Nephron progenitor cell (in vitro differentiated cells): ENCODE measurements around the gene CDH15.

Experiments
- DNase-seq: peaks from one replicate; pipeline ENCODE4 v3.0.0; 2021
- H3K27ac Mint-ChIP-seq: 2 replicates; pipeline ENCODE4 v1.8.0; 2021; ENCODE audit warnings: mild to moderate bottlenecking, moderate library complexity, mixed read lengths
- H3K27me3 Mint-ChIP-seq: 2 replicates; pipeline ENCODE4 v1.8.0; 2021; ENCODE audit warnings: mild to moderate bottlenecking, low read depth, mixed read lengths; ENCODE audit not compliant: poor library complexity
- H3K36me3 Mint-ChIP-seq: 2 replicates; pipeline ENCODE4 v1.8.0; 2021; ENCODE audit warnings: low read depth, mixed read lengths
- H3K4me1 Mint-ChIP-seq: 2 replicates; pipeline ENCODE4 v1.8.0; 2021; ENCODE audit warnings: mixed read lengths
- H3K4me3 Mint-ChIP-seq: 2 replicates; pipeline ENCODE4 v1.8.0; 2021; ENCODE audit warnings: mild to moderate bottlenecking, moderate library complexity, mixed read lengths
- H3K9me3 Mint-ChIP-seq: 2 replicates; pipeline ENCODE4 v1.8.0; 2021; ENCODE audit warnings: mild to moderate bottlenecking, moderate library complexity, mixed read lengths
- TF ChIP-seq, protein P1 (sequence below): fragments of 200-600 bp; sonication (generic); IDR thresholded peaks from 2 replicates; pipeline ENCODE4 v1.5.0; 2021; ENCODE audit warnings: antibody characterized with exemption

The CDH15 gene

DNA sequence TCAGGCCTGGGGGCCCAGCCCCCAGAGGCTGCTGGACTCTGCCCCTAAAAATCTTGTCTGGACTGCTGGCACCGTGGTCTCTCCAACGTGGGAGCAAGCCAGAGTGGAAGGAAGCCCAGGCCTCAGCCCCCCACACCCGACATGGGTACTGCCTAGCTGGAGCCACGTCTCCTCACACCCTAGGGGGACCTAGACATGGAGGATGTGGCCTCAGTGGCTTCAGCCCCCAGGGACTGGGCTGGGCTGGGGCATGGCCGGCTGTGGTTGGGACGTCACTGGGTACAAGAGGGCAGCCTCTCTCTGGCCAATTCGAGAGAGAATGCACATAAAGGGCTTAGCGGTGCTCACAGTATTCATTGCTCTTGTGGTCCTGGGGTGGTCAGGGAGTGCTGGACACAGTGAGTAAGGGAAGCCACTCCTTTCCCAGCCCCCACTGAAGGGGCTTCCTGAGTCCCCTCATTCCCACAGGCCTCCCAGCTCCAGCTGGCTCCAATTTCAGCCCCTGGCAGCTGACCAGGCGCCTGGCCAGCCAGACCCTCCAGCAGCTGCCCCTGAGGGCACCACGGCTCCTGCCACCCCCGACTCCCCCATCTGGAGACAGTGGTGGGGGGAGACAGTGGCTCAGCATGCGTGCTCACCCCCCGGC is 1.1 kb downstream of the CDH15 start:
- Mint-ChIP-seq H3K4me3 (peak overlapping the region; percentile 42), H3K27me3 (peaks cover 41% of the 10 kb centered on the region), H3K4me1 (peaks cover 39% of the 10 kb centered on the region), H3K9me3 (no peaks in the 10 kb centered on the region), H3K36me3 (no peaks in the 10 kb centered on the region), H3K27ac (no peak overlapping the region)
- TF ChIP-seq, protein P1, sequence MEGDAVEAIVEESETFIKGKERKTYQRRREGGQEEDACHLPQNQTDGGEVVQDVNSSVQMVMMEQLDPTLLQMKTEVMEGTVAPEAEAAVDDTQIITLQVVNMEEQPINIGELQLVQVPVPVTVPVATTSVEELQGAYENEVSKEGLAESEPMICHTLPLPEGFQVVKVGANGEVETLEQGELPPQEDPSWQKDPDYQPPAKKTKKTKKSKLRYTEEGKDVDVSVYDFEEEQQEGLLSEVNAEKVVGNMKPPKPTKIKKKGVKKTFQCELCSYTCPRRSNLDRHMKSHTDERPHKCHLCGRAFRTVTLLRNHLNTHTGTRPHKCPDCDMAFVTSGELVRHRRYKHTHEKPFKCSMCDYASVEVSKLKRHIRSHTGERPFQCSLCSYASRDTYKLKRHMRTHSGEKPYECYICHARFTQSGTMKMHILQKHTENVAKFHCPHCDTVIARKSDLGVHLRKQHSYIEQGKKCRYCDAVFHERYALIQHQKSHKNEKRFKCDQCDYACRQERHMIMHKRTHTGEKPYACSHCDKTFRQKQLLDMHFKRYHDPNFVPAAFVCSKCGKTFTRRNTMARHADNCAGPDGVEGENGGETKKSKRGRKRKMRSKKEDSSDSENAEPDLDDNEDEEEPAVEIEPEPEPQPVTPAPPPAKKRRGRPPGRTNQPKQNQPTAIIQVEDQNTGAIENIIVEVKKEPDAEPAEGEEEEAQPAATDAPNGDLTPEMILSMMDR, result no peak
- DNase-seq, result no peak

DNA sequence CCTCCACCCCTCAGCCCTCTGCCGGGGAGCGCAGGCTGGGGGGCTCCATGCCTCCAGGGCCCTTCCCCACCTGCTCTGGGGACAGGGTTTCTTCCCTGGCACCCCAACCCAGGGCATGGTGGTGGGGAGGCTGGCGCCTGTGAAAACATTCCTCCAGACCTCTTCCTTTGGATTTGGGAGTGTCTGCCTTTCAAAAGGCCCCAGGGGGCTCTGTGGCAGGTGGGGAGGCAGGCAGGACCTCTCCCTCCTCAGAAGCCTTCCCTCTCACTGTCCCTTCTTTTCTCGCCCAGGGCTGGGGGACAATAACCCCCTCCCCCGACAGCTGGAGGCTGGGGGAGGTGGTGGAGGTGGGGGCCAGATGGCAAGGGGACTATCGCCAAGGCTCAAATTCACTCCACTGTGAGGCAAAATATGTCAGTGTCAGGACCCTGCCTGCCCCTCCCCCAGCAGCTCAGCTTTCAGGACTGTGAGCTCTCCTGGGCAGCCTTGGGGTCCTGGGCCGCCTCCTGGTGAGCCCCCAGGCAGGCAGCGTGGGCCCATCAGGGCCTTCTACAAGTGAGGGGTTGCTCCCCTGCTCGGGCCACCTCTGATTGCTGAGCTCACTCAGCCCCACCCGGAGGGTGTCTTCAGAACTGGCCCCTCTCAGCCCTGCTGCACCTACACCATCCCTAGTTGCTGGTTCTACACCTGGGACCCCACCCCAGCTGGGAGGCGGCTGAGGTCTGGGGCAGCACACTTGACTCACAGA is 1.8 kb downstream of the CDH15 start:
- peaks cover 35% of the 10 kb centered on the region for H3K4me1 Mint-ChIP-seq
- peak; percentile 69 for DNase-seq
- H3K27me3 Mint-ChIP-seq, result peaks cover 36% of the 10 kb centered on the region
- TF ChIP-seq, protein P1, result no peak
- peak overlapping the region; percentile 67 for H3K4me3 Mint-ChIP-seq
- no peaks in the 10 kb centered on the region for H3K9me3 Mint-ChIP-seq
- no peak overlapping the region for H3K27ac Mint-ChIP-seq
- no peaks in the 10 kb centered on the region for H3K36me3 Mint-ChIP-seq

DNA sequence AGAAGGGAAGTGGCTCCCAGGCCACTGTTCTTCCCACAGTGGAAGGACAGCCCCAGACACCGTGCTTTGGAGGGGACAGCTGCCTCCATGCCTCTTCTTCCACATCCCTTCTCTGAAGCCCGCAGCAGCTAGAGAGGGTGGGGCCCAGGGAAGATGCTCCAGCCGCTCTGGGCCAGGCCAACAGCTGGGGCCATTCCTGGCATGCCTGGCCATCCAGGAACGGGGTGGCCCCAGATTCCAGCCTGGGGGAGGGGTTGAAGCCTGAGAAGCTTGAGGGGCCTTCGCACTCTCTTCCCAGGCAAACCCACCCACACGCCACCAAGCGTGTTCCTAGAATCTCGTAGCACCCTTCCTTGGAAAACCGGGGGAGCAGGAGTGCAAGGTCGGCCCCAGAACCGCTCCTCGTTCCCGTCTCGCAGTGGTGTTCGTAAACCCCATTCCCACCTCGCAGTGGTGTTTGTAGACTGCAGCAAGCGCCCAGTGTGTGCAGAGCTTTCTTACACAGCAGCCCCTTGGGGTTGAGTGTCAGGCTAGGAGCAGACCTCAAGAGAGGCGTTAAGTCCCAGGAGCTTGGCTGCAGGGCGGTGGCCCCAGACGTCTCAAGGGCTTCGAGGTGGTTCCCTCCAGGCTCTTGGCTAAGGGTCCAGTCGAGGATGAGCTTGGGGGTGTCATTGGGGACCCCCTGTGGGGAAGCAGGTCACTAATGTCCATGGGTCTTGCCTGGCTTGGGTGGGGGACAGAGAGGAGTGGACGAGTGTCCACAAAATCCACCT is 2.7 kb downstream of the CDH15 start:
- Mint-ChIP-seq H3K9me3 (no peaks in the 10 kb centered on the region), H3K36me3 (no peaks in the 10 kb centered on the region), H3K27me3 (peaks cover 29% of the 10 kb centered on the region), H3K27ac (no peak overlapping the region), H3K4me3 (no peak overlapping the region), H3K4me1 (peaks cover 27% of the 10 kb centered on the region)
- no peak for DNase-seq
- TF ChIP-seq, protein P1, result no peak

DNA sequence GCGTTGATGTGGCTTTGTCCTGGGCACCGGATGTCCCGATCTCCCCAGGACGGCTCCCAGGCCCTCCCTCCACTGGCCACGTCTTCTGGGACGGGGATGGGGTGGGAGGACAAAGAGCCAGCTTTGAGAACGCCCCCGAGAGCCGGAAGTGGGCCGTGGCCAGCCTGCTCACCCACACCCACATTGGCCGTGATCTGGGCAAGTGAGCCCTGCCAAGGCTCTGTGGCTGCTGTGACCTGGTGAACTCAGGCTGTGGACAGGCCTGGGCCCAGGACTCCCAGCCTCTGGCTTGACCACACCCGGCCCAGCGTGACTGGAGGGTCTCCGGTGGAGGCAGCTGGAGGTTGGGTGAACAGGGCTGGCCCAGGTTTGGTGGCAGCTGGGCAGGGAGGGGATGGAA is 3.3 kb downstream of the CDH15 start:
- no peaks in the 10 kb centered on the region for H3K9me3 Mint-ChIP-seq
- no peak overlapping the region for H3K27ac Mint-ChIP-seq
- peaks cover 27% of the 10 kb centered on the region for H3K4me1 Mint-ChIP-seq
- no peaks in the 10 kb centered on the region for H3K36me3 Mint-ChIP-seq
- no peak overlapping the region for H3K4me3 Mint-ChIP-seq
- peaks cover 23% of the 10 kb centered on the region for H3K27me3 Mint-ChIP-seq
- TF ChIP-seq, protein P1, result no peak
- no peak for DNase-seq

DNA sequence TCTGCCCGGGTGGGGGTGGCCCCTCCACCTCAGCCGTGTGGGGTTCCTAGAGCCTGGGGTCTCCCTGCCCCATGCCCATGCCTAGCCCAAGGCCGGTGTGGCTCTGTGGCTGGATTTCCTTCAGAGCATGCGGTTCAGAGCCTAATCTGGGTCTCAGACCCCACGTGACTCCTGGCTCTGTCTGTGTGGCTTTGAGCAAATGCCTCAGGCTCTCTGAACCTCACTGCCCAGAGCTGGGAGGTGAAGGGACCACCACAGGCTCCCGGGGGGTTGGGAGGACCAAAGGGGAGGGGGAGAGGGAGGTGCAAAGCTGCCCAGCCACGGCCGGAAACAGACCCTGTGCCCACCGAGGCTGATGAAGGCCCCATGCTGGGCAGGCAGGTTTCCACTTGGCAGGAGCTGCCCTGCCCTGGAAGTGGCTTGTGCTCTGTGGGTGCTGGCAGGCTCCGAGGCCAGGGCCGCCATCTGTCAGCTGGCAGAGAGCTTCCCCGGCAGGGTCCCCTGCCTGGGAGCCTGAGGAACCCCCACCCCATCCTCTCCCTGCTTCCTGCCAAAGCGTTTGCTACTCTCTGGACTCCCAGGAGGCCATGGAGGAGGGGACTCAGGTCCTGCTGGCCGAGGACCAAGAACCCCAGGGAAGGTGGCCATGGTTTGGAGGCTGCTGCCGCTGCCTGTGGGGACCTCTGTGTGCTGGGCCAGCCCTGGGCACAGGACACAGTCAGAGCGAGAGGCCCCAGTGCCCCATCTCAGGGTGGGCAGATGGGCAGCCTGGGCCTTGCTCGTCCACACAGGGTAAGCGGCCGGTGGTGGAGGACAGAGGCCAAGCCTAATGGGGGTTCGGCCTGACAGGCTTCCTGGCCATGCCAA is 4.0 kb downstream of the CDH15 start:
- Mint-ChIP-seq H3K27me3 (peaks cover 16% of the 10 kb centered on the region), H3K9me3 (no peaks in the 10 kb centered on the region)
- TF ChIP-seq, protein P1, result no peak

More for the DNA sequence above, 4.0 kb downstream of the CDH15 start:
- no peak for DNase-seq
- Mint-ChIP-seq H3K27ac (no peak overlapping the region), H3K36me3 (no peaks in the 10 kb centered on the region), H3K4me1 (peaks cover 26% of the 10 kb centered on the region), H3K4me3 (no peak overlapping the region)
